GM19455 (cell line): ENCODE results near the gene STRADA.

ENCODE experiments used
- ATAC-seq: cut with Tn5 transposase; IDR thresholded peaks from one replicate; pipeline ENCODE4 v1.9.1; 2021; ENCODE audit not compliant: unreplicated experiment

STRADA gene

DNA sequence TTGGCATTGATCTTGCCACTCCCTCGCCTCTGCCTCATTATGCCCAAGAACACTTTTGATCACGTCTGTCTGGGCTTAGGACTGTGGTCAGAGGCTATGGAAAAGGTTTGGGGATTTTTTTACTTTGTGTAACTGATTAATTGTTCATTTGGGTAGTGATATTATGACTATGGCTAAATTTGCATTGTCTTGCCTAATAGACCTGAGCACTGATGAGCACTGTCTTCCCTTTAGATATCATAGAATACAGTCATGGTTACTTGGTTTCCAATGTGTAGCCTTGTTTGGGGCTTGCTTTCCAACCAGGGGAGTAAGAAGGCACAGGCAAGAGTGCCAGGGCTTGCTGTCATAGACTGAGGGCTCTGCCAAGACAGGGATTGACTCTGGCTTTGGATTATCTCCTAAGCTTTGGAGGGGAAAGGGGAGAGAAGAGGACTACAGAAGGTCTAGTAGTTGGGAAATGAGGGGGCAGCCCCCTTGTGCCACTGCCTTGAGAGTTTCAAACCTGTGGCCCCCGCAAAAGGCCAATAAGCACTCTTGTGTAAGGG lies 55.4 kb downstream of the STRADA start:
- no peak for ATAC-seq

DNA sequence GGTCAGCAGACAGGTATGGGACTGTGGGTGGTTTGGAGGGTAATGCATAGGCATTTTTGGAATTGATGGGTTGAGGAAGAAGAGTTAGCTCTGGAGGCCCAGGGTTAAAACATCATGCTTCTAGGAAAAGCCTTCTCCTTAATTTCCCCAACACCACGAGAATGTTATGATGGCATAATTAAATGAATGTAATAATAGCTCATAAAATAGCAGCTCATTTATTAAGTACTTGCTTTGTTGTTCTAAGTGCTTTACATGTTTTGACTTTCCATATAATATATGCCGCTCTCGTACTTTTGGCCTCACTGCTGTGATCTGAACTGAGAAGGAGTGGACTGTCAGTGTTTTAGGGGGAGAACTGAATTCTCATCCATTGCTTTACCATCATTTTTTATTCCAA lies 56.0 kb downstream of the STRADA start:
- no peak for ATAC-seq

DNA sequence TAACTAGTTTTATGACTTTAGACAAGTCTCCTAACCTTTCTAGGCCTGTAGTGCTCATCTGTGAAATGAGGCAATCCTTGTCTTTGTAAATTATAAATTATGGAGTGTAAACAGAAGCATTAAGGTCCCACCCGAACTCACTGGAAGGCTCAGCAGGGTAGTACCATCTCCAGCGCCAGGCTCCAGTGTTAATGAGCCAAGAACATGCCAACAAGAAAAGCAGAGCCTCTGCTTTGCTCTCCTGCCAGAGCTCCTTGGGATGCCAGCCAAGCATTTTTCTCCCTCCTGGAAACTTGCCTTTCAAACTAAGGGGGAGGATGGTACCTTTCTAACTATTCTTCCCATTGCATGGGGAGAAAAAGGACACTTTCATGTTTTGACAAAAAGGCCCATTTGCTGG lies 56.6 kb downstream of the STRADA start:
- ATAC-seq = no peak

DNA sequence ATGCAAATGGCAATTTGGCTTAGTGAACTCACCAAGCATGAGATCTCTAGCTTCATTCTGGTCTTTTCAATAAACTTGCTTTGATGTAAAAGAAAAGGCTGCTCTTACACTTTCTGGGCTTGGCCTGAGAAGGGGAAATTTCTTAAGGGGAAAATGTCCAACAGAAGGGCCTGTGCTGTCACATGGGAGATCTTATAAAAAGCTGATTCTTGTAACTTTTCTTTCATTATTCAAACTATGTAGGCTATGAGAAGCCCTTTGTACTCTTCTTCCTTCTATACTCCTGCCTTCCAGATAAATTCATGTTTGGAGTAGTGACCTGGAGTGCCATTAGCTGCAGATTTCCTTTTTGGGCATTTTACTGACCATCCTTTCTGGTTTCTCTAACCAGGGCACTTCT lies 58.6 kb downstream of the STRADA start:
- no peak for ATAC-seq

DNA sequence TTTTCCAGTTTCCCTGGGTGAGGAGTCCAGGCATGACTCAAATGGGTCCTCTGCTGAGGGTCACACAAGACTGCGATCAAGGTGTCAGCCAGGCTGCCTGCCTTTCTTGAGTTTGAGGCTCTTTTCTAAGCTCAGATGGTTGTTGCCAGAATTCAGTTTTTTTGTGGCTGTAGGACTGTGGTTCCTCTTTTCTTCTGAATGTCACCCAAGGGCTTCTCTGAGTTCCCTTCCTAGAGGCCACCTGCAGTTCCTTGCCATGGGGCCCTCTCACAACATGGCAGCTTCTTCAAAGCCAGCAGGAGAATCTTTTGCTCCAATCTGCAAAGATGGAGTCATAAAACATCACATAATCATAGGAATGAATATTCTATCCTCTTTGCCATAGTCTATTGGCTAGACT lies 59.2 kb downstream of the STRADA start:
- ATAC-seq = no peak

DNA sequence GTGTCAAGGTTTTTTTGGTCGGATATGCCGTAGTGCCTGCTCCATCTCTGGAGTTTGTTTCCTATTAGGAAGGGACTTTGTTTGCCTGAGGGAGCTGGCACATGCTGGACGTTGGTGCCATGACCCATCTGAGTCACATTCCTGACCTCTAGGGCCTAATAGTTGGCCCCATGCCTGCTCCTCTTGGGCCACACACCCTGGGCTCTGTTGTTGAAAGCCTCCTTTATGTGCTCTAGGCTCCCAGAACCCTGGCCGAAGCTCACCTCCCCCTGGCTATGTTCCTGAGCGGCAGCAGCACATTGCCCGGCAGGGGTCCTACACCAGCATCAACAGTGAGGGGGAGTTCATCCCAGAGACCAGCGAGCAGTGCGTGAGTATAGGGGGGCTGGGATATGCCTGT lies 60.1 kb downstream of the STRADA start:
- ATAC-seq = no peak

DNA sequence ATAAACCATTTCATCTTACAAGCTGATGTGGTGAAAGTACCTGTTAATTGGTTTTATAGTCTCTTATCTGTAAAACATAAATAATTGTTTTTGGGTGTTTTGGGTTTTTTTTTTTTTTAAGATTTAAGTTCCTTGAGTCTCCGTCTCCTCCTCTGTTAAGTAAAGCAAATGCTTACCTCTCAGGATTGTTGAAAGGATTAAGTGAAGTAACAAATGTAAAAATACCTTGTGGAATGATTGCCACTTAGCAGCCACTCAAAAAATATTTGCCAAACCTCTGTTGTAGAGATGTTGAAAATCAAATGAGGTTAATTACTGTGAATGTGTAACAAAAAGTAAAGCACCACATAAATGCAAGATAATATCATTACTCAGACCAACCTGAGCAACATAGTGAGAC lies 60.9 kb downstream of the STRADA start:
- ATAC-seq = no peak

DNA sequence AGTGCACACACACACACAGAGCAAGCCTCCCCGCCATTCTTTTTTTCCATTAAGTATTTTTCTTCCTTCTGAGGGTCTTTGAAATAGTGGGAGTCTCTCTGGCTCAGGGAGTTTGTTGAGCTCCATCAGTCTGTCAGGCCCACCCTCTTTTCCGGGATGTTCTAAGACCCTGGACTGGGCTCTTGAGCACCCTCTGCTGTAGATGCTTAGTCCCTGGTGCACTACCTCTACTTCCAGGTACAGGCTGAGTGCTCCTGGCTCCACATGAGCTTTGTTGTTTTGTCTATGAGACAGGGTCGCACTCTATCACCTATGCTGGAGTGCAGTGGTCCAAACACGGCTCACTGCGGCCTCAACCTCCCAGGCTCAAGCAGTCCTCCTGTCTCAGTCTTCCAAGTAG lies 62.4 kb downstream of the STRADA start:
- no peak for ATAC-seq

DNA sequence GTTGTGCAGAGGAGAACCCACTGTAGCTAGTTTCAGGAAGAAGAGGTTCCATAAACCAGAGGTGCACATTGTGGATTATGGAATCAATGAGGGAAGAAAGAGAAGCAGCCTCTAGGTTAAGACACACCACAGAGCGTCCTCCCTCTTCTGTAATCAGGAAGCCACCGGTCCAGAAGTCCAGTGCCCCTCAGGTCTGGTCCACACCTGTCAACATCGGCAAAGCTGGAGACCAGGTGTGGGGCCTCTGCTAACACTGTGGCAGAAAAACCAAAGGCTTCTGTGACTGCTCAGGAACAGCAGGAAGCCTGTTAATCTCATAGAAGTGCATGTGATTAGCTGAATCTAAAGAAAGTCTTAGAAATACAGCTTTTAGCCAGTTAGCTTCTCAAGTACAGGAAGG lies 65.0 kb downstream of the STRADA start:
- no peak for ATAC-seq

DNA sequence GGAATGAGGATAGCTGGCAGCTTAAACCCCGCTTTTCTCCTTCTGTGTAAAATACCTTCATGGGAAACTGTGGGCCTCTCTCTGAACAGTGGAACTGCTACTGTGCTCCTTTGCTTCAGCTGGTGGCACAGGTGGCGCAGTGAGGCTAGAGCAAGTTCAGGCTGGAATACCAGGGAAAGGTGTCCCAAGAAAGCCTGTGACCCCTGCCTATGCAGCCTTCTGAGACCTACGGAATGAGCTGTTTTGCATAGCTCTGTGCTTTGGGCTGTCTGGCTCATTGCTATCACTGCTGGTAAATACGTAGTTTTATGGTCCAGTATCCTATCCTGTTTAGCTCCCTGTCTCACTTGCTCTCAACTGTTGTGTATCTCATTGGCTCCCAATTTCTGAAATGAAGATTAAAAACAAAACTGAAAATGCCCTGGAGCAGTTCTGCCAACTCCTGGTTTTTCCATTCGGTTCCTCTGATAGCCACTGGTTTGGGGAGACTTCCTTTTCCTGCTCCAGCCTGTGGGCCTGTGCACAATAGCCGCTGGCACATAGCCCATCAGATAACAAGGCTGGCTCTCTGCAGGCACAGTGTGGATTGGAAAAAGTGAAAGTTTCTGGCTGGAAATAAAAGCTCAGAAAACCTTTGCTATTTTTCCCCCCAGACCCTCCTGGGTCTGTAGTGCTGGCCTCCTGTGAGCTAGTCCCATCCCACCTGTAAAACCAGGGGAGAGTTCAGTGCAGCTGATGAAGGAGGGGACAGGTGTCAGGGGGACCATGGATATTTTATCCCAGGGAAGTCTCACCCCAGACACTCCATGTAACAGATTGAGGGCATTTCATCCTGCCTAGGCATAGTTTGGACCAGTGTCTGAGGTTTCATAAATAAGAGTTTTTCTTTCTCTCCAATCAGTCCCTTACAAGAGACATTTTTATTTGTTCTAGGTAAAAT lies 65.7 kb downstream of the STRADA start:
- no peak for ATAC-seq

DNA sequence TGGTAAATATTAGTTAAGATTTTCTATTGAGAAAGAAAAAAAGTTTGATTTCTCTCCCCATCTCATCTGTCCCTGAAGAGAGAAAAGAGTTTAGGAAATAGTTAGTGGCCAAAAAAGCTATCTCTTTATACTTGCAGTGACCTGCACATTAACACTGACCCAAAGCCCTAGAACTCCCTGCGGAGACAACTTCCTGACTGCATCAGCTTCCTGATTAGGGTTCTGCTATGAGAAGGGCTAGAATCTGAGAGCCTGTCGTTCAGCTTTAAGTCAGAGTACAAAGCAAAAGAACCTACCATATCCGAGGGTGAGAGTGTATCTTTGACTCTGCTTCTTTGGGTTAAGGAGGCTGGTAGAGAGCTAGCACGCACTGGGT lies 66.4 kb downstream of the STRADA start:
- ATAC-seq = no peak

DNA sequence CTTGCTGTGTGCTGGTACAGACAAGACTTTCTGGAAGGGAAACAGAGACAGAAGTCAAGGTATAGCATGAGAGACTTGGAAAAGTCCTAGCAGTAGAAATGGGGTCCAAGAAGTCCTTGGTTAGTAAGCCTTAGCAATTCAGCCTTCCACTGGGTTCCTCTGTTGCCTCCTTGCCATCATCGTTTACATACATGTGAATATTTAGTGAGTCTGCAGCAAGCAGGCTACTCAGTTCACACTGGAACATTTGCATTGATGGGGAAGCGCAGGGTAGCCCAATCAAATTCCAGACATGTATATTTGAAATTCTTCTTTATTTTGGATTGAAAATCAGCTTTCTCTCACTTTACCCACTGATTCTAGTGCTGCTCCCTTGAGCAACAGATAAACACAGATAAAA lies 68.7 kb downstream of the STRADA start:
- ATAC-seq = no peak

DNA sequence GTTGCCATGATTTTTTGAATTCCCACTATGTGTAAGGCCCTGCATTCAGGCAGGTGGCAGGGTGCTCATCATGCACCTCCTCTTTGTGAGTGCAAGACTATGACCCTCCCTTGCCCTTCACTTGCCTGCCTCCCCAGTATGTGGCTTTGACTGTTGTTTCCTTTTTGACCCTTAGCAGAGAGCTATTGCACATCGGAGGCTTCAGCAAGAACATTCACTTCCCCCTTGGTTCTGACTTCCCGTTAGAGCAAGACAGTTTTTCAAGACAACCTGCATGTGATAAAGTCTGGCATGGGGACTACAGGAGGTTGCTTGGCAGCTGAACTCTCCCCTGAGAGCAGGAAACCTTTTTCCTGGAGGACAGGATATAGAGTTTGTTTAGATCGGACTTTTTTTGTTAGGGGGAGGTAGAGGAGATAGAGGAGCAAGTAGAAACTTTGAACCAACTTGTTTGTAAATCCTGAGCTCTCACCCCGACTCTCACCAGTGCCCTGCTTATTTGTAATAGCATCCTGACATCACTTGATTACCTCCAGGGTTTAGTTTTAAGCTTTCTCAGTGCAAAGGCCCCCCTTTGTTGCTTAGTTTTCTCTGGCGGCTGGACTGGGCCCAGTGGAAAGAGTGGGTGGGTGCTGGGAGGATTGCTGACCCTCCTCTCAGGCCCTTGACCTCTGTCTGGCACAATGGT lies 75.9 kb downstream of the STRADA start:
- no peak for ATAC-seq

DNA sequence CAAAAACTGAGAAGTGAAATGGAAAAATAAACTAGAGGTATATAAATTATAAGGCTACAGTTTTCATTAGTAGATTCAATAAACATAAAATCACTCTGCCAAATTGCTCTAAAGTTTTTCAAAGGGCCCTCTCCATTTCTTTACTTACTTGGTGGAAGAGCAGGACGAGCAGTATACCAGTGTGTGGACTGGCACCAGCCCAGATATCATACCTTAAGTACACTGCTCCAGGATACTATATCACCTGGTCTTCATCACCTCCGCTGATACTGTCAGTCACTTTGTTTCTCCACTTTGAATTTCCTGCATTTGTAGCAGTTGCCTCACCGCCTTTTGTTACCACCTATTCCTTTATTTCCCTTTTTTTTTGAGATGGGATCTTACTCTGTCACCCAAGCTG lies 81.7 kb downstream of the STRADA start:
- ATAC-seq = no peak

DNA sequence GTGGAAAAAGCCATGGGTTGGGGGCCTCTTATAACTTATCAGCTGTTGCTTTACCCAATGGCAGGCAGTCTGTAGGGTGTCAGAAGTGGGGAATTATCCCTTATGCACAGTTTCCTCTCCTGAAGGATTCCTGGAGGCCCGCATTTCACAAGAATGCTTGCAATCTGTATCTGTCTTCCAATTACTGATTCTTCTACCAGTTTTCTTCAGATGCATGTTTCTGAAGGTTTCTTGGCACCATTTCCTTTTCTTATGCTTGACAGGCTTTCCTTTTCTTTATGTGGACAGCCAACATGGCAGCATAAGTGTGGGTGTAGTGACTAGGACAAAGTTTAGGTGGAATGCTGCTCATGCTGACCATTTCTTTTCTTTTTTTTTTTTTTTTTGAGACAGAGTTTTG lies 83.2 kb downstream of the STRADA start:
- ATAC-seq = no peak

DNA sequence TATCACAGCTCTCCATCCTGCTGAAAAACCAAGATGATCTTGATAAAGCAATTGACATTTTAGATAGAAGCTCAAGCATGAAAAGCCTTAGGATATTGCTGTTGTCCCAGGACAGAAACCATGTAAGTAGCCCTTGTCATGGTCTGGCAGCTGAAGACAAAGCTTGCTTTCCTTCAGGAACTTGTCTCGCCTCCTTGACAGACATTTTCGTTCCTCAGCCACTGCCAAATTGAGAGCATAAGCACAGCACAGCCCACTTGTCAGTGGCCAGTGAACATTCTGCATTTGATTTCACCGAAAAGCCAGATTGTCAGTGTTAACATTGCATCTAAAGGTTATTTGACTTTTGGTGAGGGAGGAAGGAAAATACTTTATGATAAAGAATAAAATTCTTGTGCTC lies 83.8 kb downstream of the STRADA start:
- ATAC-seq = no peak

DNA sequence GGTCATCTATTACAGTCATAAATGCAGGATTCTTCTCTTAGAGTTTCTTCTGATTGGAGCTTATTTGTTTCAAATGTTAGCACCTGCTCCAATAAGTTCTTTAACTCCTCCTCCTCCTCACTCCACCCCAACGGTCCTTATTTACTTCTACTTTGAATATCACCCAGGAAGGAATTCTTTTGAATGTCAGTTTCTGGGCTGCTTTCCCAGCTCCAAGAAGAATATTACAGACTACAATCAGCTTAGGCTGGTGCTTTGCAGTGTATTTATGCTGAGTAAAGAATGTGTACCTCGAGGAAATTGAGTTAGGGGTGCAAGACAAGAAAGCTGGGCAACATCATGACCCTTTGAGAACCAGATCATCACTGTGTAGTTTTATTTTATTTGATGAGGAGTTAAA lies 88.5 kb downstream of the STRADA start:
- ATAC-seq = no peak
